ENCODE measurements around the gene SCRN2.

SCRN2 gene

DNA sequence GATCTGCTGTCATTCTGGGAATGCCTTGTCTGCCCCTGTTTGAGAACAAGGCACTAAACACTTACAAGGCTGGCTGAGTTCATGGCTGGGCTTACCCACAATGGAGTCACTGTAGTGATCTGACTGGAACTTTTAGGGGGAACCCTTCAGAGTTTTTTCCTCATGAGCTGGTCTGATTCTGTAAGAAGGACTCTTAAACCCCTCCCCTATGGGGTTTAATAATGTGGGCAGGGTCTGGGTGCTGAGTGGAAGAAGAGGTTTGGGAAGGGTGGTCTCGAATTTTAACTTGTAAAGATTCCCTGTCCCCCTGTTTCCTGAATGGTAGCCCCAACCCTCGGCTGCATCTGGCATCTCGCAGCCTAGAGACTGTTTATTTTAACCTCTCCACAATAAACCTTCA lies 50.0 kb downstream of the SCRN2 start:
- FAIRE-seq (no peak), DNase-seq (ENCODE audit: insufficient read length) (no peak)
- TF ChIP-seq POLR2AphosphoS5 (IDR thresholded peaks at IDR 0.05; ENCODE audit: low read depth, low read length): no peak
- no peak for TF ChIP-seq POLR2A (IDR thresholded peaks at IDR 0.05; ENCODE audit: low read depth, low read length)
- no peak for TF ChIP-seq TAF1 (IDR thresholded peaks at IDR 0.05; ENCODE audit: borderline replicate concordance, low read depth, low read length)

DNA sequence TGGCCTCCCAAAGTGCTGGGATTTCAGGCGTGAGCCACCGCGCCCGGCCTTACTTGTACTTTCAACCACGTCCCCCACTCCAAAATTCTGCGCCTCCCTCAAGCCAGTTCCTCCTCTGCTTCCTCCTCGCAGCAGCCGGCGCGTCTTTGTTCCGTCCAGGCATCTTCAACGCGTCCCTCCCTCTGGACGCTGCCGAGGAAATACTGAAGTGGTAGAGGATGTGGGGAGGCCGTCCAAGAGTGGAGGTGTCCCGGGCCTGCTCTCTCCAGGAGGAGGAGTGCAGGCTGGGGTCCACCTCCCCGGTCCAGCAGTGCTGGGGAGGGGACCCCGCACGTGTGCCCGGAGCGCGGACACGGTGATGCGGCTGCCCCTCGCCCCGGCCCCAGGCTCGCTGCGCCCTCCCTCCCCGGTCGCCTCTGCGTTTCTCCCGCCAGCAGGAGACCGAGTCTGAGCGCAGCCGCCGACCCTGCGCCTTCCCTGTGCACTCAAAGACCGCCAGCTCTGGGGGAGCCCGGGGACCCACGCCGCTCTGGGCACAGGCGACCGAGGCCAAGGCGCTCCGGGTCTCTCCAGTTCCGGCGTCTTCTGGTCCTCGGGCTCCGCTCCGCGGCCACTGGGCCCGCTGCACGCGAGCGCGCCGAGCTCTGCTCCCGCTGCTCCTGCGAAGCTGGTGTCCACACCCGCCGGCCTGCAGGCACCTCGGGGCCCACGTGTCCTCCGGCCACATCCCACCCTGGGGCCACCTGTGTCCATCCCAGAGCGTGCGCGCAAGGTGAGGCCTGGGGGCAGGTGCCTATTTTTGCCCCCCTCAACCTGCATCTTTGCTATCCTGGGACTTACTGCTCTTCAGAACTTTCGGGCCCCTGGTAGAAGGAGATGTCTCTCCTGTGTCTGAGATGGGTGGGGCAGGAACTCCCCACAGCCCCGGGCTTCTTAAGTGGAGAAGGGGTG lies 51.2 kb downstream of the SCRN2 start:
- DNase-seq (ENCODE audit: insufficient read length): no peak
- FAIRE-seq: no peak
- no peak for TF ChIP-seq POLR2A (IDR thresholded peaks at IDR 0.05; ENCODE audit: low read depth, low read length)
- no peak for TF ChIP-seq POLR2AphosphoS5 (IDR thresholded peaks at IDR 0.05; ENCODE audit: low read depth, low read length)
- TF ChIP-seq TAF1 (IDR thresholded peaks at IDR 0.05; ENCODE audit: borderline replicate concordance, low read depth, low read length): no peak
